Smooth muscle cell (in vitro differentiated cells): ENCODE data around the gene EFCAB8. TPM values are rescaled to one million over a fixed set of nuclear protein-coding genes. Genes with fewer than 3 reads are reported as not detected.

Experiments used
- DNase-seq: peaks from one replicate; lab custom pipeline; 2025; ENCODE audit not compliant: unreplicated experiment; lab: John Stamatoyannopoulos, UW
- H2AFZ ChIP-seq: fragments of 200-600 bp; sonication (generic); 2 replicates; pipeline ENCODE4 v1.6.0; 2016; ENCODE audit warnings: antibody characterized with exemption, low read depth, mild to moderate bottlenecking
- H3F3A ChIP-seq: fragments of 200-600 bp; sonication (generic); 2 replicates; pipeline ENCODE4 v1.6.0; 2017; ENCODE audit warnings: antibody characterized with exemption, low read depth
- H3K27ac ChIP-seq: fragments of 200-600 bp; sonication (generic); 2 replicates; pipeline ENCODE4 v1.5.1; 2016; ENCODE audit warnings: low read depth, mild to moderate bottlenecking
- H3K27me3 ChIP-seq: fragments of 200-600 bp; sonication (generic); 2 replicates; pipeline ENCODE4 v1.6.1; 2016; ENCODE audit warnings: low read depth, mild to moderate bottlenecking
- H3K36me3 ChIP-seq: fragments of 200-600 bp; sonication (generic); 2 replicates; pipeline ENCODE4 v1.5.1; 2016; ENCODE audit warnings: low read depth
- H3K4me1 ChIP-seq: fragments of 200-600 bp; sonication (generic); 2 replicates; pipeline ENCODE4 v1.5.1; 2016; ENCODE audit warnings: low read depth
- H3K4me2 ChIP-seq: fragments of 200-600 bp; sonication (generic); 2 replicates; pipeline ENCODE4 v1.6.0; 2016; ENCODE audit warnings: mild to moderate bottlenecking
- H3K4me3 ChIP-seq: fragments of 200-600 bp; sonication (generic); 2 replicates; pipeline ENCODE4 v1.5.1; 2016; ENCODE audit warnings: mild to moderate bottlenecking
- H3K79me2 ChIP-seq: fragments of 200-600 bp; sonication (generic); 2 replicates; pipeline ENCODE4 v1.6.0; 2016; ENCODE audit warnings: low read depth, mild to moderate bottlenecking
- H3K9ac ChIP-seq: fragments of 200-600 bp; sonication (generic); 2 replicates; pipeline ENCODE4 v1.6.0; 2016; ENCODE audit warnings: low read depth
- H3K9me3 ChIP-seq: fragments of 200-600 bp; sonication (generic); replicated peaks from 2 replicates; pipeline ENCODE4 v1.5.1; 2016; ENCODE audit warnings: low read depth
- H4K20me1 ChIP-seq: fragments of 200-600 bp; sonication (generic); 2 replicates; pipeline ENCODE4 v1.6.0; 2016; ENCODE audit warnings: low read depth
- WGBS: methylation state at CpG from one replicate; pipeline ENCODE4 v1.1.7; 2016; ENCODE audit warnings: low lambda C conversion rate; 5-methylcytosine and 5-hydroxymethylcytosine counted together
- polyA plus RNA-seq: library from polyadenylated mRNA; unstranded; fragments of >200 nt; fragmentation: Nextera tagmentation; extraction: Ambion mirVana; gene quantifications from 2 replicates; pipeline ENCODE4 v1.2.1, GENCODE V29; 2016
- total RNA-seq: library from RNA; depleted of rRNA; stranded (reverse); fragments of >200 nt; gene quantifications from 2 replicates; pipeline ENCODE4 v1.2.3, GENCODE V29; 2014
- TF ChIP-seq, protein P1 (sequence below): fragments of 200-600 bp; sonication (generic); IDR thresholded peaks from 2 replicates; pipeline ENCODE4 v1.5.1; 2017; ENCODE audit warnings: borderline replicate concordance, mild to moderate bottlenecking, antibody characterized with exemption; ENCODE audit not compliant: insufficient read depth, poor library complexity, severe bottlenecking

The EFCAB8 gene
- total and polyA plus RNA-seq, 2 experiments from 2014 or later, result 0.25 to 1.7 TPM

DNA sequence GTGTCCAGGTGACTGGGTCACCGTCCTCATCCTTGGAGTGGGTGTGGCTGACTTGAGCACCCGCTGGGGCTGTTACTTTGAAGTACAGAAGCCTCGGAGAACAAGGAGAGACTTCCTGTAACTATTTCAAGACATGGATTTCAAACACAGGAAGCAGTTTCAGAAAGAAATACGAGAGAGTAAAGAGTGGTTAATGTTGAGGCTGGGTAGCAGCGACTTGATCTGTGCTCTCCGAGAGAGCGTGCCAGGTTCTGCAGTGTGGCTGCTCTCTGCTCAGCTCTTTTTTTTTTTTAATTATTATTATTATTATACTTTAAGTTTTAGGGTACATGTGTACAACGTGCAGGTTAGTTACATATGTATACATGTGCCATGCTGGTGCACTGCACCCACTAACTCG, 17.5 kb upstream of the EFCAB8 start:
- H3K4me2 ChIP-seq, result no peak overlapping the region
- H4K20me1 ChIP-seq, result peaks cover 97% of the 10 kb centered on the region
- H3K27ac ChIP-seq, result no peak overlapping the region
- H2AFZ ChIP-seq, result no peak overlapping the region
- H3K4me1 ChIP-seq, result no peaks in the 10 kb centered on the region
- DNase-seq, result no peak
- 92% methylated on average over 9 of the region's 9 CpGs for WGBS
- H3K9ac ChIP-seq, result no peak overlapping the region
- no peak overlapping the region for H3K4me3 ChIP-seq
- H3K36me3 ChIP-seq, result peaks cover 27% of the 10 kb centered on the region
- H3F3A ChIP-seq, result no peaks in the 10 kb centered on the region
- TF ChIP-seq, protein P1, sequence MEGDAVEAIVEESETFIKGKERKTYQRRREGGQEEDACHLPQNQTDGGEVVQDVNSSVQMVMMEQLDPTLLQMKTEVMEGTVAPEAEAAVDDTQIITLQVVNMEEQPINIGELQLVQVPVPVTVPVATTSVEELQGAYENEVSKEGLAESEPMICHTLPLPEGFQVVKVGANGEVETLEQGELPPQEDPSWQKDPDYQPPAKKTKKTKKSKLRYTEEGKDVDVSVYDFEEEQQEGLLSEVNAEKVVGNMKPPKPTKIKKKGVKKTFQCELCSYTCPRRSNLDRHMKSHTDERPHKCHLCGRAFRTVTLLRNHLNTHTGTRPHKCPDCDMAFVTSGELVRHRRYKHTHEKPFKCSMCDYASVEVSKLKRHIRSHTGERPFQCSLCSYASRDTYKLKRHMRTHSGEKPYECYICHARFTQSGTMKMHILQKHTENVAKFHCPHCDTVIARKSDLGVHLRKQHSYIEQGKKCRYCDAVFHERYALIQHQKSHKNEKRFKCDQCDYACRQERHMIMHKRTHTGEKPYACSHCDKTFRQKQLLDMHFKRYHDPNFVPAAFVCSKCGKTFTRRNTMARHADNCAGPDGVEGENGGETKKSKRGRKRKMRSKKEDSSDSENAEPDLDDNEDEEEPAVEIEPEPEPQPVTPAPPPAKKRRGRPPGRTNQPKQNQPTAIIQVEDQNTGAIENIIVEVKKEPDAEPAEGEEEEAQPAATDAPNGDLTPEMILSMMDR, result no peak
- H3K27me3 ChIP-seq, result no peaks in the 10 kb centered on the region
- H3K79me2 ChIP-seq, result peaks cover 89% of the 10 kb centered on the region
- H3K9me3 ChIP-seq, result no peaks in the 10 kb centered on the region

DNA sequence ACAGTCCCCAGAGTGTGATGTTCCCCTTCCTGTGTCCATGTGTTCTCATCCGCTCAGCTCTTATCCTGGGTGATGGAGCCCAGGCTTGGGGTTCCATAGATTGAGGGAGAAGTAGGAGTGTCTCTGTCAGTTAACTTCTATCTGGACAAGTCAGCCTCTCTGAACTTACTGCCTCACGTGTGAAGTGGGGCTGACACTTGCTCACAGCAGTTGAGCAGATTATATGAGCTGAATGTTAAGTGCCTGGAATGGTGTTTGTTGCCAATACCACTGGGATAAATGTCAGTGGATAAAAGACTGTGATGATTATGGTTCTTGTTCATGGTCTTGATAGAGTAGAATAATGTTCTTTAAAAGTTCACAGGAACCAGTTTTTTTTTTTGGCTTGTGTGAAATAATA, 17.1 kb upstream of the EFCAB8 start:
- TF ChIP-seq, protein P1, result no peak
- peaks cover 97% of the 10 kb centered on the region for H4K20me1 ChIP-seq

DNA sequence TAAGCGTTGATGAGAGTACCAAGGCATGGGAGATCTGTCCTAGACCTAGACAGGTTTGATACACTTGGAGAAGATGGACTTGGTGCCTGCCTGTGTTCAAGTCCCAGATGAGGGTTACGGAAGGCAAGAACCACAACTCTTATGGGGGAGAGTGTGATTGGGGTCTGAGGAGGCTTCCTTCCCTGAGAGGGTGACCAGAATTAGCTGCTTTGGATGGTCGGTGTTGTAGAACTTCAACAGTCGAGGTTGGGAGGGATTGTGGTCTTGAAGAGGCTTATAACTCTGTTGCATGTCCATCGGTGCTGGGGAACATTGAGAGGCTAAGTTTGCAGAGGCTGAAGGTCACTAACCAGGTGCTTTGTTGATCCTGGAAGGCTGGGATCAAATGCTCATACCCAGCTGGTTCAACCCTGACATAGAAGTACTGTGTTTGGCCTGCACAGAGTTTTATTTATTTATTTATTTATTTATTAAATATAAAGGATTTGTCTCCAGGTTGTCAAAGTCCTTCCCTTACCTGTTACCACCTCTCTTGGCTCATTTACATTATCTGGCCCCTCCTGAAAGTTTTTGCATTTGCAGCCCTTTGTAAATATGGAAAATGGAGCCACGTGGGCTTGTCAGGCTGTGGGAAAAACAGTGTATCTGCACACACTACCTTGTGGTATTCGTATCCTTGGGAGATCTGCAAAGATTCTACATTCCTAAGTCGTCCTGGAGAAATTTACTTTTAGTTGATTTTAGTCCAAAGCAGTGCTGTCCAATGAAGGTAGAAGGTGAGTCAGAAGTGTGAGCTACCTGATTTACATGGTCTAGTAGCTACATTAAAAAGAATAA, 15.8 kb upstream of the EFCAB8 start:
- Histone ChIP-seq H3K9ac (no peak overlapping the region), H3K9me3 (no peaks in the 10 kb centered on the region), H3F3A (no peaks in the 10 kb centered on the region), H2AFZ (no peak overlapping the region), H3K4me2 (no peak overlapping the region), H3K27ac (no peak overlapping the region), H3K4me1 (no peaks in the 10 kb centered on the region), H3K4me3 (no peak overlapping the region), H3K27me3 (no peaks in the 10 kb centered on the region), H3K79me2 (peaks cover 78% of the 10 kb centered on the region), H4K20me1 (peaks cover 98% of the 10 kb centered on the region), H3K36me3 (peaks cover 28% of the 10 kb centered on the region)
- TF ChIP-seq, protein P1, result no peak
- DNase-seq, result no peak
- 95% methylated on average over 8 of the region's 8 CpGs for WGBS

More for the DNA sequence above, 17.1 kb upstream of the EFCAB8 start:
- DNase-seq, result no peak
- H3K4me2 ChIP-seq, result no peak overlapping the region
- H3K9ac ChIP-seq, result no peak overlapping the region
- H2AFZ ChIP-seq, result no peak overlapping the region
- H3K9me3 ChIP-seq, result no peaks in the 10 kb centered on the region
- no peak overlapping the region for H3K27ac ChIP-seq
- no peaks in the 10 kb centered on the region for H3K4me1 ChIP-seq
- H3K27me3 ChIP-seq, result no peaks in the 10 kb centered on the region
- no peaks in the 10 kb centered on the region for H3F3A ChIP-seq
- WGBS, result 98% methylated on average over 2 of the region's 2 CpGs
- H3K36me3 ChIP-seq, result peaks cover 23% of the 10 kb centered on the region
- peaks cover 85% of the 10 kb centered on the region for H3K79me2 ChIP-seq
- no peak overlapping the region for H3K4me3 ChIP-seq

DNA sequence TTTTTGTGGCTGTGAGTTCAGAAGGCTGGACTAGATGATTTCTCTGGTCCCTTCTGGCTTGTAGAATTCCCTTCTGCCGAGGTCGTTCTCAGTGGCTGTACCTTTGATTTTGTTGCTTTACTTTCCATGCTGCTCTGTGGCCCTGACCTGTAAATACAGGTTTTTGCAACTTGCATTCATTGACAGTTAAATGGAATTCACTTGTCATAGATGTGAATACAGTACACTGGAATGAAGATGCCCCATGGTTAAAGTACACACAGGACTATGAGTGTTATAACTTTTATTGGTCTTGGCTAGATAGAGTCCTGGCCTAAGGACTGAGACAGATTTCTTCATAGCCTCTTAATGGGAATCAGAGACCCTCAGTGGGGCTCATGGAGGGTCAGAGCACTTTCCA, 12.9 kb upstream of the EFCAB8 start:
- Histone ChIP-seq H3F3A (no peaks in the 10 kb centered on the region), H3K4me1 (no peaks in the 10 kb centered on the region), H3K4me3 (no peak overlapping the region), H2AFZ (no peak overlapping the region), H3K27ac (no peak overlapping the region), H3K9me3 (no peaks in the 10 kb centered on the region), H4K20me1 (peaks cover 96% of the 10 kb centered on the region), H3K9ac (no peak overlapping the region), H3K79me2 (peaks cover 55% of the 10 kb centered on the region), H3K4me2 (no peak overlapping the region), H3K36me3 (peaks cover 14% of the 10 kb centered on the region), H3K27me3 (no peaks in the 10 kb centered on the region)
- DNase-seq, result no peak
- TF ChIP-seq, protein P1, result no peak
- 93% methylated on average over 2 of the region's 2 CpGs for WGBS
